T-helper 2 cell treated with Interferon-gamma antibody and Interleukin-4, amounts not matched to agents 5 μg/mL and 100 μg/mL, for 36 hours (primary cell): ENCODE results near the gene MPDU1.
"Not testable (repeated sequence)": the region's sequence is repeated elsewhere in the genome, so short reads cannot be mapped to it uniquely, and the experiment has no call there.

ENCODE experiments used
- DNase-seq: peaks from one replicate; pipeline ENCODE4 v3.0.0; 2021; ENCODE audit warnings: low spot score
- H3K27ac Mint-ChIP-seq: one replicate; pipeline ENCODE4 v1.8.0; 2021; ENCODE audit warnings: mild to moderate bottlenecking, mixed read lengths
- H3K27me3 Mint-ChIP-seq: one replicate; pipeline ENCODE4 v1.8.0; 2021; ENCODE audit warnings: low read depth, mixed read lengths
- H3K36me3 Mint-ChIP-seq: one replicate; pipeline ENCODE4 v1.8.0; 2021; ENCODE audit warnings: low read depth, mixed read lengths
- H3K4me1 Mint-ChIP-seq: one replicate; pipeline ENCODE4 v1.8.0; 2021; ENCODE audit warnings: low read depth, mixed read lengths
- H3K4me3 Mint-ChIP-seq: one replicate; pipeline ENCODE4 v1.8.0; 2022; ENCODE audit warnings: mild to moderate bottlenecking, moderate library complexity, mixed read lengths
- H3K9me3 Mint-ChIP-seq: one replicate; pipeline ENCODE4 v1.8.0; 2021; ENCODE audit warnings: mixed read lengths

MPDU1 gene

GRCh38 chr17:7582396-7583252 is 1.0 kb upstream of the MPDU1 start:
- Mint-ChIP-seq H3K36me3 (peaks cover 57% of the 10 kb centered on the region), H3K4me3 (peak overlapping the region; percentile 98), H3K9me3 (no peaks in the 10 kb centered on the region), H3K27me3 (no peaks in the 10 kb centered on the region), H3K4me1 (peaks cover 52% of the 10 kb centered on the region), H3K27ac (peak overlapping the region; percentile 100)
- no peak for DNase-seq

DNA sequence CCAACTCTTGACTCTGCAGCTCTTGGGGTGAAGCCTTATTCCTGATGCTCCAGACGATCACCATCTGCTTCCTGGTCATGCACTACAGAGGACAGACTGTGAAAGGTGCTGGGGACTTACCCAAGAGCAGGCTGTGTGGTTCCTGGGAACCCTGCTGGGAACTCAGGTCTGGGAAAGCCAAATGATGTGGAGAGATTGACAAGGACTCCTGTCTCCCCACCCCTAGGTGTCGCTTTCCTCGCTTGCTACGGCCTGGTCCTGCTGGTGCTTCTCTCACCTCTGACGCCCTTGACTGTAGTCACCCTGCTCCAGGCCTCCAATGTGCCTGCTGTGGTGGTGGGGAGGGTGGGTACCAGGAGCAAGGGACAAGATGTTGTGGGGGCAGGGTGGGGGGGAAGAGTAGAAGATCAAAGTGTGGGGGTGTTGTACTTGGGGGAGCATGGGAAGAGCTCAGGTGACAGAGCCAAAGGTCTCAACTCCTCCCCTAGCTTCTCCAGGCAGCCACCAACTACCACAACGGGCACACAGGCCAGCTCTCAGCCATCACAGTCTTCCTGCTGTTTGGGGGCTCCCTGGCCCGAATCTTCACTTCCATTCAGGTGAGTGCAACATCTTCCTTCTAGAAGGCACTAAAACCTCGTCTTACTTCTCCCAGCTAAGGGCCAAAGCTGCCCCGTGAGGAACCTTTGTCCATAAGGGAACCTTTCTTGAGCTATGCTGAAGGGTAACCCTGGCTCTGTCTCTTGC is 3.2 kb downstream of the MPDU1 start:
- Mint-ChIP-seq H3K4me1 (peaks cover 21% of the 10 kb centered on the region), H3K9me3 (no peaks in the 10 kb centered on the region), H3K27ac (no peak overlapping the region), H3K4me3 (no peak overlapping the region), H3K36me3 (peaks cover 37% of the 10 kb centered on the region), H3K27me3 (no peaks in the 10 kb centered on the region)
- no peak for DNase-seq

DNA sequence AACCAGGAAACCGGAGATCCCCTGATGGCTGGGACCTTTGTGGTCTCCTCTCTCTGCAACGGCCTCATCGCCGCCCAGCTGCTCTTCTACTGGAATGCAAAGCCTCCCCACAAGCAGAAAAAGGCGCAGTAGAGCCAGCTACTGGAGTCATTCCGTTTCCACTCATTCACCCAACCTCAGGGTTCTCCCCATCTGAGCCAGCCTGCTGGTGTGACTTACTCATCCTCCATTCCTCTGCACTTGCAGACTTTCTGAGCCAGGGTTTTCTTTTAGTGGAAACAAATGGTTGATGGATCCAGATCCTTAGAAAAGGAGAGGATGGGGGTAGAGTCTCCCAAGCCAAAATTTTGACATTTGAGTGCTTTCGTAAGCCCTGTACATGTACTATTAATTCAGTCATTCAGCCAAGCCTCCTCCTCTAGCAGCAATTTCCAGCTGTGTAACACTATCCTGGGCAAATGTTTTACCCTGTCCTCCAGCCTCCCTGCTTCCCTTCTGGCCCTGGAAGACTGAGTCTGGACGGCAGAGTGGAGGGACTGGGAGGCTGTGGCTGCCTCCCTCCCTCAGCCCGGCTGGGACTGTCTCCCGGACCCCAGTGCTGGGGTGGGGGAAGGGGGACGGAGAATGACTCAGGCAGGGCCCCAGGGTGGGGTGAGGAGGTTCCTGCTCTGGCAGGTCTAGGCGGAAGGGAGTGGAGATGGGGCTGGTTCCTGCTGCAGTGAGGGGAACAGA is 3.9 kb downstream of the MPDU1 start:
- H3K27me3 Mint-ChIP-seq, result no peaks in the 10 kb centered on the region
- no peak overlapping the region for H3K27ac Mint-ChIP-seq
- DNase-seq, result no peak
- no peak overlapping the region for H3K4me3 Mint-ChIP-seq
- no peaks in the 10 kb centered on the region for H3K9me3 Mint-ChIP-seq
- H3K36me3 Mint-ChIP-seq, result peaks cover 31% of the 10 kb centered on the region
- peaks cover 15% of the 10 kb centered on the region for H3K4me1 Mint-ChIP-seq

DNA sequence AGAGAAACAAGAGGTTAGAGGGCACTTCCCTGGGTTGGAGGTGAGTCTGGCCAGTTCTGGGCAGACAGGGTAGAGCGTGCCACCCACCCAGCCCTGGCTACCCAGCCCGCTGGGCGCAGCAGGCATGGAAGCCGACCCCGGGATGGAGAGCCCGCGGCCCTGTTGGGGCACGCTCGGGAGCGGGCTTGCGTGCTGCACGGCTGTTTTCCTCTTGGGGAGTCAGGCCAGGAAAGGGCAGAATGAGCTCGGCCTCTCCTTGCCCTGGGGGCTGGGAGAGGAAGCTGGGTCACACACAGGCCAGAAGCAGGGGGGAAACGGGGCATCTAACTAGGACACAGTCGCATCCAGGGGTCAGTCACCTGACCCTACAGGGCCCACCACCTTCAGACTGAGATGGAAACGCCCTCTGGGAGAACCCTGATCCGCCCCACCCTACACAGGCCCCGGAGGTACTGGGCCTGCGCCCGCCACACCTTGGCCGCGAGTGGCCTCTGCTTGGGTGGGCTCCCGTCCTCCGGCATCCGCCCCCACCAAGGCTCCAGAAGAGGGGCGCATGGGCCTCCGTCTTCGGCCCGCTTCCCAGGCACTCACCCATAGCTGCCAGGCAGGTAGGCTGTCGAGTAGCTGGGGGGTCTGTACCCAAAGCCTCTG is 5.0 kb downstream of the MPDU1 start:
- H3K4me3 Mint-ChIP-seq, result no peak overlapping the region
- no peak overlapping the region for H3K27ac Mint-ChIP-seq
- peaks cover 15% of the 10 kb centered on the region for H3K4me1 Mint-ChIP-seq
- peaks cover 38% of the 10 kb centered on the region for H3K36me3 Mint-ChIP-seq
- H3K27me3 Mint-ChIP-seq, result no peaks in the 10 kb centered on the region
- no peaks in the 10 kb centered on the region for H3K9me3 Mint-ChIP-seq
- no peak for DNase-seq

- Mint-ChIP-seq H3K4me3 (no peak overlapping the region), H3K36me3 (peaks cover 40% of the 10 kb centered on the region), H3K27me3 (no peaks in the 10 kb centered on the region), H3K27ac (no peak overlapping the region), H3K9me3 (no peaks in the 10 kb centered on the region), H3K4me1 (peaks cover 14% of the 10 kb centered on the region)
- peak; percentile 44 for DNase-seq
Observed at GRCh38 chr17:7589204-7589868, 5.7 kb downstream of the MPDU1 start.

- H3K36me3 Mint-ChIP-seq, result peaks cover 39% of the 10 kb centered on the region
- peaks cover 6% of the 10 kb centered on the region for H3K4me1 Mint-ChIP-seq
- no peak for DNase-seq
- H3K4me3 Mint-ChIP-seq, result no peak within 1 kb of the TSS
- no peaks in the 10 kb centered on the region for H3K9me3 Mint-ChIP-seq
- no peaks in the 10 kb centered on the region for H3K27me3 Mint-ChIP-seq
- H3K27ac Mint-ChIP-seq, result no peak within 1 kb of the TSS
Observed at GRCh38 chr17:7589891-7590691, 6.4 kb downstream of the MPDU1 start, which contains the start of gene SOX15. TSS of gene SOX15 (minus strand) at chr17:7590094. CDS start at chr17:7589676, 418 bp downstream.

DNA sequence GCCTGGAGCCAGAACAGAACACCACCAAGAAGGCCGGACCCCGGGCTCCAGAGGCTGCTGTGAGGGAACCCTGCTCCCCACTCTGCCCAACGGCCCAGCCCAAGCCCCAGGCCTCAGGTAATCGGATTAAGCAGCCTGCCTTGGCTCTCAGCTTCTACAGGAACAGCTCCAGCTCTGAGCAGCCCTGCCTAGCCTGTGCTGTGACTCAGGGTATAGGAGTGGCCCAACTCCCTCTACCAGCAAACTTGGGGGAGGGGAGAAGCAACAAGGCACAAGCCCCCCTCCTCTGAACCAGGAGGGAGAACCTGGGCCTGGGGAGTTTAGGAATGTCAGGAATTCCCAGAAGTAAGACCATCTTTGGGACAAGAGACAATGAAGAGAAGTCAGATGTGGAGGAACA is 7.1 kb downstream of the MPDU1 start:
- Mint-ChIP-seq H3K4me1 (peaks cover 4% of the 10 kb centered on the region), H3K27ac (no peak overlapping the region), H3K27me3 (no peaks in the 10 kb centered on the region), H3K9me3 (no peaks in the 10 kb centered on the region), H3K4me3 (no peak overlapping the region), H3K36me3 (peaks cover 42% of the 10 kb centered on the region)
- DNase-seq, result no peak

GRCh38 chr17:7591596-7591995 is 7.9 kb downstream of the MPDU1 start:
- H3K36me3 Mint-ChIP-seq, result peaks cover 44% of the 10 kb centered on the region
- no peaks in the 10 kb centered on the region for H3K27me3 Mint-ChIP-seq
- H3K4me3 Mint-ChIP-seq, result no peak overlapping the region
- no peaks in the 10 kb centered on the region for H3K9me3 Mint-ChIP-seq
- no peak overlapping the region for H3K27ac Mint-ChIP-seq
- no peak for DNase-seq
- peaks cover 2% of the 10 kb centered on the region for H3K4me1 Mint-ChIP-seq

- Mint-ChIP-seq H3K36me3 (peaks cover 43% of the 10 kb centered on the region), H3K4me3 (no peak overlapping the region), H3K27ac (no peak overlapping the region), H3K4me1 (peaks cover 2% of the 10 kb centered on the region), H3K27me3 (no peaks in the 10 kb centered on the region), H3K9me3 (no peaks in the 10 kb centered on the region)
- DNase-seq, result no peak
Observed at GRCh38 chr17:7592422-7593021, 8.9 kb downstream of the MPDU1 start.

GRCh38 chr17:7593296-7593695 is 9.6 kb downstream of the MPDU1 start:
- Mint-ChIP-seq H3K9me3 (no peaks in the 10 kb centered on the region), H3K36me3 (peaks cover 41% of the 10 kb centered on the region), H3K4me1 (peaks cover 2% of the 10 kb centered on the region), H3K27me3 (no peaks in the 10 kb centered on the region), H3K27ac (no peak overlapping the region), H3K4me3 (no peak overlapping the region)
- DNase-seq, result no peak

DNA sequence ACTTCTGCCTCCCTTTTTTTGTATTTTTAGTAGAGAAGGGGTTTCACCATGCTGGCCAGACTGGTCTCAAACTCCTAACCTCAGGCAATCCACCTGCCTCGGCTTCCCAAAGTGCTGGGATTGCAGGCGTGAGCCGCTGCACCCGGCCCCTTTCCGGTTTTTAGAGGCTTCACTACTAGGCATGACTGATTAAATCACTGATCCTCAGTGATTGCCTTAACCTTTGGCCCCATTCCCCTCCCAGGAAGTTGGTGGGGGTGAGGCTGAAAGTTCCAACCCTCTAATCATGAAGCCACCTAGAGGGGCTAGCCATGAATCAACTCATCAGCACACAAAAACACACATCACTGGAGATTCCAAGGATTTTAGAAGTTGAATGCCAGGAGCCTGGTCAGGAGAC is 13.9 kb downstream of the MPDU1 start:
- DNase-seq, H3K4me1 Mint-ChIP-seq, H3K27ac Mint-ChIP-seq, H3K4me3 Mint-ChIP-seq, H3K9me3 Mint-ChIP-seq, H3K27me3 Mint-ChIP-seq: not testable (repeated sequence)
- H3K36me3 Mint-ChIP-seq, result peaks cover 44% of the 10 kb centered on the region

- H3K36me3 Mint-ChIP-seq, result peaks cover 31% of the 10 kb centered on the region
- H3K27me3 Mint-ChIP-seq, result no peaks in the 10 kb centered on the region
- H3K4me3 Mint-ChIP-seq, result no peak overlapping the region
- H3K27ac Mint-ChIP-seq, result peak overlapping the region; percentile 45
- no peaks in the 10 kb centered on the region for H3K9me3 Mint-ChIP-seq
- DNase-seq, result no peak
- peaks cover 14% of the 10 kb centered on the region for H3K4me1 Mint-ChIP-seq
Observed at GRCh38 chr17:7606280-7606679, 22.6 kb downstream of the MPDU1 start.
